ENCODE data around the gene KCNMA1. TPM values are rescaled to one million over a fixed set of nuclear protein-coding genes. Genes with fewer than 3 reads are reported as not detected.
A peak's percentile ranks its signal among the peaks of the same experiment; 100 is the strongest.

KCNMA1 gene
- total RNA-seq, 4 donors from 2014 or later, result 146 to 300 (median 265) TPM

- Histone ChIP-seq H3K27ac (replicated peaks in 1 of 4) (peak overlapping the region in 3 of 4 donors; percentile 13 to 48 (median 15)), H3K4me3 (no peak overlapping the region), H3K36me3 (no peaks in the 10 kb centered on the region), H3K4me1 (peaks cover 6 to 71% (median 58%) of the 10 kb centered on the region in 4 donors), H3K9me3 (no peaks in the 10 kb centered on the region), H3K27me3 (no peaks in the 10 kb centered on the region)
- intact Hi-C loops (cut with DNase I), result no loop called here
- DNase-seq (ENCODE audit: extremely low spot score), result no peak
- TF ChIP-seq, protein P1, sequence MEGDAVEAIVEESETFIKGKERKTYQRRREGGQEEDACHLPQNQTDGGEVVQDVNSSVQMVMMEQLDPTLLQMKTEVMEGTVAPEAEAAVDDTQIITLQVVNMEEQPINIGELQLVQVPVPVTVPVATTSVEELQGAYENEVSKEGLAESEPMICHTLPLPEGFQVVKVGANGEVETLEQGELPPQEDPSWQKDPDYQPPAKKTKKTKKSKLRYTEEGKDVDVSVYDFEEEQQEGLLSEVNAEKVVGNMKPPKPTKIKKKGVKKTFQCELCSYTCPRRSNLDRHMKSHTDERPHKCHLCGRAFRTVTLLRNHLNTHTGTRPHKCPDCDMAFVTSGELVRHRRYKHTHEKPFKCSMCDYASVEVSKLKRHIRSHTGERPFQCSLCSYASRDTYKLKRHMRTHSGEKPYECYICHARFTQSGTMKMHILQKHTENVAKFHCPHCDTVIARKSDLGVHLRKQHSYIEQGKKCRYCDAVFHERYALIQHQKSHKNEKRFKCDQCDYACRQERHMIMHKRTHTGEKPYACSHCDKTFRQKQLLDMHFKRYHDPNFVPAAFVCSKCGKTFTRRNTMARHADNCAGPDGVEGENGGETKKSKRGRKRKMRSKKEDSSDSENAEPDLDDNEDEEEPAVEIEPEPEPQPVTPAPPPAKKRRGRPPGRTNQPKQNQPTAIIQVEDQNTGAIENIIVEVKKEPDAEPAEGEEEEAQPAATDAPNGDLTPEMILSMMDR (IDR thresholded peaks at IDR 0.05), result no peak
- TF ChIP-seq POLR2A (IDR thresholded peaks at IDR 0.05; ENCODE audit: low read depth) (no peak), EP300 (IDR thresholded peaks at IDR 0.05) (no peak), POLR2AphosphoS5 (IDR thresholded peaks at IDR 0.05) (no peak)
- 91% methylated on average over 4 of the region's 4 CpGs for WGBS
These were observed 136.9 kb downstream of the KCNMA1 start for GRCh38 chr10:77500754-77501151.

DNA sequence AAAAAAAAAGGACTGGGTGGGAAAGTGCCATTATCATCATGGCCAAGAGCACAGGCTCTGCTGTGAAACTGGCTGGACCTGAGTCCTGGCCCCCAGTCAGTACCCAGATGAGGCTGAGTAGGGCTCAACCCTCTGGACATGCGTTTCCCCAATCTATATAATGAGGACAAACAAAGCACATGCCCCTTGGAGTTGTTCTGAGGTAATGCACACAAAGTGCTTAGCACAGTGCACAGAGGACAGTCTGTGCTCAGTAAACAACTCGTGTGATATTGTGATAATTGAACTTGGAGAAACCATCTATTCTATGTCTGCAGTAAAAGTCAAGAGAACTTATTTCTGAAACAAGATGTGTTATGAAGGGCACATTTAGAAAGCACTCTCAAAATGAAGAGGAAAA, 138.8 kb downstream of the KCNMA1 start:
- DNase-seq (ENCODE audit: extremely low spot score), result no peak
- intact Hi-C loops (cut with DNase I), result loop anchor here (5.0 to 10.0 kb wide), 2 partner anchors 143 to 324 kb away; no protein-coding TSS in a partner anchor
- H3K9me3 ChIP-seq, result no peaks in the 10 kb centered on the region
- TF ChIP-seq POLR2AphosphoS5 (IDR thresholded peaks at IDR 0.05) (no peak), POLR2A (IDR thresholded peaks at IDR 0.05; ENCODE audit: low read depth) (no peak), EP300 (IDR thresholded peaks at IDR 0.05) (no peak)
- H3K27me3 ChIP-seq, result no peaks in the 10 kb centered on the region
- peaks cover 6 to 70% (median 59%) of the 10 kb centered on the region in 4 donors for H3K4me1 ChIP-seq
- H3K4me3 ChIP-seq, result no peak overlapping the region
- H3K36me3 ChIP-seq, result no peaks in the 10 kb centered on the region
- WGBS, result 62% methylated on average over 2 of the region's 2 CpGs
- peak overlapping the region in 3 of 4 donors; percentile 40 to 63 (median 58) for H3K27ac ChIP-seq (replicated peaks in 1 of 4)

GRCh38 chr10:77498210-77498609, 139.4 kb downstream of the KCNMA1 start:
- intact Hi-C loops (cut with DNase I), result loop anchor here (5.0 to 10.0 kb wide), 2 partner anchors 144 to 323 kb away; no protein-coding TSS in a partner anchor
- Histone ChIP-seq H3K36me3 (peaks cover 0 to 4% (median 0%) of the 10 kb centered on the region in 4 donors), H3K4me1 (peaks cover 6 to 73% (median 59%) of the 10 kb centered on the region in 4 donors), H3K4me3 (no peak overlapping the region), H3K27me3 (no peaks in the 10 kb centered on the region), H3K27ac (replicated peaks in 1 of 4) (peak overlapping the region; percentile 40 to 63 (median 56)), H3K9me3 (no peaks in the 10 kb centered on the region)
- 43% methylated on average over 1 of the region's 1 CpG for whole genome bisulfite sequencing
- TF ChIP-seq EP300 (IDR thresholded peaks at IDR 0.05), result no peak
- TF ChIP-seq, protein P1 (IDR thresholded peaks at IDR 0.05), result no peak
- TF ChIP-seq POLR2AphosphoS5 (IDR thresholded peaks at IDR 0.05), result no peak
- TF ChIP-seq POLR2A (IDR thresholded peaks at IDR 0.05; ENCODE audit: low read depth), result no peak
- DNase-seq (ENCODE audit: extremely low spot score), result no peak

DNA sequence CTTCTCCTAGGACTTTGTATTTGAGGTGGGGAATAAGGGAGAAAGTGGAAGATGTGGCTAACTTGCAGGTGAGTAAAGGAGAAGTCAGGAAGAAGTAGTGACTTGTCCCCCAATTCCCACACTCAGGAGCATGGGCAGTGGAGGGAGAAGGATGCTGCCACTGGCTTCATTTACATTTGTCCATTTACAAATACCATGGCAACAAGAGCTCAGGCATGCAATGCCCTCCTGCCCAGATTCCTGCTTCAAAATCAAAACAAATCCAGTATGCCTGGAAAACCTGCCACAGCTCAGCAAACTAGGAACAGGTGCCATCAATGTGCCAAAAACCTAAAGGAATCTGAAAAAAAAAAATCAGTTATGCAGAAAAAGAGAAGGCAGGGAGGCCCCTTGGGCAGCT, 139.9 kb downstream of the KCNMA1 start:
- TF ChIP-seq, protein P1 (IDR thresholded peaks at IDR 0.05), result no peak
- TF ChIP-seq POLR2A (IDR thresholded peaks at IDR 0.05; ENCODE audit: low read depth) (no peak), EP300 (IDR thresholded peaks at IDR 0.05) (no peak), POLR2AphosphoS5 (IDR thresholded peaks at IDR 0.05) (no peak)
- Histone ChIP-seq H3K27ac (replicated peaks in 1 of 4) (peak overlapping the region; percentile 40 to 63 (median 56)), H3K4me3 (no peak overlapping the region), H3K27me3 (no peaks in the 10 kb centered on the region), H3K36me3 (peaks cover 0 to 7% (median 0%) of the 10 kb centered on the region in 4 donors), H3K4me1 (peaks cover 6 to 73% (median 59%) of the 10 kb centered on the region in 4 donors), H3K9me3 (no peaks in the 10 kb centered on the region)
- no peak for DNase-seq (ENCODE audit: extremely low spot score)
- intact Hi-C loops (cut with DNase I), result loop anchor here (5.0 to 10.0 kb wide), 2 partner anchors 145 to 323 kb away; no protein-coding TSS in a partner anchor

GRCh38 chr10:77496941-77497420, 140.6 kb downstream of the KCNMA1 start:
- 84% methylated on average over 3 of the region's 3 CpGs for WGBS
- Histone ChIP-seq H3K36me3 (peaks cover 0 to 7% (median 0%) of the 10 kb centered on the region in 4 donors), H3K9me3 (no peaks in the 10 kb centered on the region), H3K27ac (replicated peaks in 1 of 4) (peak overlapping the region in 3 of 4 donors; percentile 11 to 63 (median 58)), H3K27me3 (no peaks in the 10 kb centered on the region), H3K4me3 (no peak overlapping the region), H3K4me1 (peaks cover 6 to 73% (median 56%) of the 10 kb centered on the region in 4 donors)
- intact Hi-C loops (cut with DNase I), result loop anchor here (5.0 to 10.0 kb wide), 2 partner anchors 145 to 322 kb away; no protein-coding TSS in a partner anchor
- DNase-seq (ENCODE audit: extremely low spot score), result no peak
- TF ChIP-seq EP300 (IDR thresholded peaks at IDR 0.05) (no peak), POLR2A (IDR thresholded peaks at IDR 0.05; ENCODE audit: low read depth) (no peak), POLR2AphosphoS5 (IDR thresholded peaks at IDR 0.05) (no peak)
- TF ChIP-seq, protein P1 (IDR thresholded peaks at IDR 0.05), result no peak
